Body of pancreas (tissue), 4 donors: Measurements from ENCODE around the gene ODF2L.

Experiments used
- CTCF ChIP-seq, 7 experiments: fragments of 450-650 bp in 4 of 7; fragments of 200-600 bp in 3 of 7; sonication (generic) in 3 of 7; IDR thresholded peaks; one replicate each; pipeline ENCODE4 v1.5.1; 2016 to 2019; ENCODE audit warnings: antibody characterized with exemption in 7 of 7
- POLR2A ChIP-seq, 3 donors: fragments of 450-650 bp; IDR thresholded peaks; one replicate each; pipeline ENCODE4 v1.6.1; 2016; ENCODE audit warnings: antibody characterized with exemption in 3 of 3, mild to moderate bottlenecking in 2 of 3

DNA sequence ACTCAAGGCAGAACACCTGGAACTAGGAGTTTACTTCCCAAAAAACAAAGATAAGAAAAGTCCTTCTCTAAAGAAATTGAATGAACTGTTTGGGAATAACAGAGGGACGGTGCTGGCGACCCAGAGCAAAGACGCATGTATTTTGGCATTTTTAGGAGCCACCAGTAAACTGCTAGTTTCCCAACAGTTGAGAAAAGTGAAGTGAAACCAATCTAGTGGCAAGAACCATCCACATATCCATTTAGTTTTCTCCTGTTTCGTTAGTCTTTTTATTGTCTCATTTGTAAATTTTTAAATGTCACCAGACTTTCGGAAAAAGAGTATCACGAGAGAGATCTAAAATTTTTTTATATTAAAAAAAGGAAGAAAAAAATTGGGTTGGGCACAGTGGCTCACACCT is 30.2 kb downstream of the ODF2L start:
- TF ChIP-seq POLR2A (IDR thresholded peaks at IDR 0.05) (no peak), CTCF (IDR thresholded peaks at IDR 0.05) (no peak)
